Measurements from ENCODE around the gene DCHS1. TPM values are rescaled to one million over a fixed set of nuclear protein-coding genes. Genes with fewer than 3 reads are reported as not detected.

The DCHS1 gene
- total and polyA plus RNA-seq, 9 of the 15 experiments (the other 6 are each of a cell fraction or from before 2014, with no cell fraction given) = 0.04 to 0.49 (median 0.14) TPM; not detected in 2

GRCh38 chr11:6603287-6604080 lies 52.1 kb downstream of the DCHS1 start, which contains the start of the genes ILK and RRP8 (continued):
- 0 out of 2 replicates have a peak, but pooled peaks have one; percentile 27 for TF ChIP-seq FOXJ2 (tag; IDR thresholded peaks at IDR 0.05)
- TF ChIP-seq MYC (IDR thresholded peaks at IDR 0.05; ENCODE audit: low read depth, low read length) = peak; percentile 94
- TF ChIP-seq MYC (CRISPR knock-in tag; IDR thresholded peaks at IDR 0.05; ENCODE audit: borderline replicate concordance, low read depth) = peak; percentile 85
- peak; percentile 35; the same call in 1 of the 2 replicates for TF ChIP-seq NFRKB (IDR thresholded peaks at IDR 0.05; ENCODE audit: low read depth)
- TF ChIP-seq TRIM25 (IDR thresholded peaks at IDR 0.05; ENCODE audit: borderline replicate concordance) = 0 out of 2 replicates have a peak, but pooled peaks have one; percentile 30
- peak in 1 of 2 experiments; percentile 95; a peak in 2 of 4 replicates for TF ChIP-seq ZNF639 (CRISPR knock-in tag; conservative IDR thresholded peaks at IDR 0.05 in 1 of 2, IDR thresholded peaks at IDR 0.05 in 1 of 2)
- TF ChIP-seq C11orf30 (IDR thresholded peaks at IDR 0.05; ENCODE audit: low read depth) = peak; percentile 79
- no peak for TF ChIP-seq ZNF79 (CRISPR knock-in tag; IDR thresholded peaks at IDR 0.05; ENCODE audit: low read depth)
- no peak; the same call in 1 of the 2 replicates for TF ChIP-seq PREB (CRISPR knock-in tag; IDR thresholded peaks at IDR 0.05)
- TF ChIP-seq RNF2 (IDR thresholded peaks at IDR 0.05) = peak; percentile 76
- TF ChIP-seq MEF2A (IDR thresholded peaks at IDR 0.05; ENCODE audit: control insufficient read depth, low read depth, low read length) = no peak
- no peak for TF ChIP-seq BDP1 (IDR thresholded peaks at IDR 0.05; ENCODE audit: insufficient read depth, insufficient read length)
- TF ChIP-seq E2F6 (IDR thresholded peaks at IDR 0.05; ENCODE audit: borderline replicate concordance in 1 of 2, extremely low read depth in 1 of 2, insufficient read depth in 1 of 2, insufficient read length in 1 of 2, low read depth in 1 of 2, low read length in 1 of 2, poor library complexity in 1 of 2, severe bottlenecking in 1 of 2) = peak; percentile 46 to 64
- TF ChIP-seq UBTF (IDR thresholded peaks at IDR 0.05; ENCODE audit: borderline replicate concordance in 1 of 2, low read depth in 2 of 2, low read length in 2 of 2) = peak; percentile 49 to 80
- TF ChIP-seq ZNF740 (CRISPR knock-in tag; IDR thresholded peaks at IDR 0.05) = no peak
- peak in 1 of 2 experiments; percentile 53; a peak in 1 of 4 replicates for TF ChIP-seq ZNF740 (tag; IDR thresholded peaks at IDR 0.05)

All from K562 (cell line).